Mammary epithelial cell (primary cell): ENCODE measurements around the gene POFUT1.

Experiments
- CTCF ChIP-seq, 2 donors: IDR thresholded peaks in 1 of 2; conservative IDR thresholded peaks in 1 of 2; 2 replicates each; pipeline ENCODE4 v1.5.1; 2011 to 2012; ENCODE audit warnings: inconsistent platforms in 2 of 2, low read length in 2 of 2, mild to moderate bottlenecking in 2 of 2, control low read depth in 1 of 2, low read depth in 1 of 2; ENCODE audit not compliant: insufficient read depth in 1 of 2; ENCODE audit errors: extremely low read depth in 1 of 2
- EZH2 ChIP-seq: IDR thresholded peaks from 2 replicates; pipeline ENCODE4 v1.6.1; 2012; ENCODE audit warnings: low read length, inconsistent platforms, borderline replicate concordance

- no peak for TF ChIP-seq EZH2
- TF ChIP-seq CTCF (conservative IDR thresholded peaks at IDR 0.05 in 1 of 2, IDR thresholded peaks at IDR 0.05 in 1 of 2; ENCODE audit: extremely low read depth in 1 of 2, insufficient read depth in 1 of 2, low read depth in 1 of 2, low read length in 2 of 2), result no peak
Measured at GRCh38 chr20:32278199-32278643, 70.5 kb downstream of the POFUT1 start.
